T follicular helper cell (primary cell): Measurements from ENCODE around the gene ICOSLG.
"Not testable (repeated sequence)": the region's sequence is repeated elsewhere in the genome, so short reads cannot be mapped to it uniquely, and the experiment has no call there.

ENCODE experiments used
- DNase-seq: peaks from one replicate; pipeline ENCODE4 v3.0.0-alpha.2; 2020; ENCODE audit warnings: low read depth

The ICOSLG gene

DNA sequence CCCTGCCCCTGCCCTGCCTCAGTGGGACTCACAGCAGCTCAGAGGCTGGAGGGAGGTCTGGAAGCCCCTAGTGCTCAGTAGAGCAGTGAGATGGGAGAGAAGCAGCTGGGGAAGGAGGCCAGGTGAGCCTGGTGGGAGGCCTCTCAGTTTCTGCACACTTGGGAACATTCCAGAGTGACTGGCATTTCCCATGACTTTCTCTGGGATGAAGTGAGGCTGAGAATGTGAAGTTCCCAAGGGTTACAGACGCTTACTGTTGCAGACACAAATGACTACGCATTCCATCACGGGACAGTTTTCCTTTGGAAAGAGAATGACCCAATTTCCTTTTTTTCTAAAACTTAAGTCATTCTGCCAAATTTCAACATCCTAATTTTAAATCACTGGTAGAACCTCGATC, 59.2 kb downstream of the ICOSLG start:
- DNase-seq = not testable (repeated sequence)

DNA sequence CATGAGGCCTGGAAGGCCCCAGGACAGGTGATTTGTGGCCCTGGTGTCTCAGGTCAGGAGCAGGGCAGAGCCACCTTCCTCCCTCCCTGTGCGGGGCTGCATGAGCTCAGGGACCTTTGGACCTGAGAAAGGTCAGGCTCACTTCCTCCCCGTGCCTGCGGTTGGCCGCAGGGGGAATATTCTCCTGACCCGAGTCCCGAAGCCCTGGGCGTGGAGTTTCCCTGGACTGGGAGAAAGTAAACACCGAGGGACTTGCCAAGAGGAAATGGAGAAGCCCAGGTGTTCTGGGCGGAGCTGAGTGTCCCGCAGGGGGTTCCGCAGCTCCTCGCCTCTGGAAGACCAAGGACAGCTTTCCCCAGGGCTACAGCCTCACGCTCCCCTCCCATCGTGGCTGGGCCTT, 64.6 kb downstream of the ICOSLG start:
- not testable (repeated sequence) for DNase-seq

DNA sequence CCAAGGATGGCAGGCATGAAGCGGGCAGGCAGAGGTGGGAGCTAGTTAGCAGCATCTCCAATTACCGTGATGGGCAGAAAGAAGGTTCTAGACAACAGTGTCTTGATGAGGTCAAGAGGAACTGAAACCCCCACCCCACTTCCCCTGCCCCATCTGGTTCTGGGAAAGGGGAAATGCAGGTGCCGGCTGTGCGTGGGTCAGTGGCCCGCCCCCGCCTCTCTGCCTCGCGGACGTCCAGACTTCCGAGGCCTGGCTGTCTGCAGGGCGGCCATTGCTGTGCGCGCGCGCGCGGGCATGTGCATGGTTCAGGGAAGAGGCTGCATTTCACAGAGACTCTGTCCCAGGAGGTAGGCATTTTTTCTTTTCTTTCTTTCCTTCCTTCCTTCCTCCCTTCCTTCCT, 65.6 kb downstream of the ICOSLG start:
- DNase-seq = not testable (repeated sequence)
